GM12878 (cell line): ENCODE measurements around the gene CRYBG3.

Experiments
- CTCF ChIP-seq, 3 experiments: IDR thresholded peaks in 2 of 3; conservative IDR thresholded peaks in 1 of 3; 2 replicates each; pipeline ENCODE4 v1.5.1; 2011; ENCODE audit warnings: low read depth in 3 of 3, low read length in 3 of 3, mild to moderate bottlenecking in 3 of 3, control low read depth in 2 of 3, moderate library complexity in 2 of 3, inconsistent platforms in 1 of 3, mixed read lengths in 1 of 3; ENCODE audit not compliant: control insufficient read depth in 2 of 3, insufficient read depth in 1 of 3; ENCODE audit errors: extremely low read depth in 1 of 3
- E2F4 ChIP-seq: IDR thresholded peaks from 2 replicates; pipeline ENCODE4 v1.6.1; 2012; ENCODE audit warnings: low read depth, low read length, improper control_type of control experiment
- EP300 ChIP-seq, 2 experiments: fragments of 150-350 bp in 1 of 2; IDR thresholded peaks; 2 replicates each; pipeline ENCODE4 v1.6.1; 2011 to 2012; ENCODE audit warnings: low read depth in 2 of 2, low read length in 2 of 2, borderline replicate concordance in 1 of 2, improper control_type of control experiment in 1 of 2, inconsistent platforms in 1 of 2; ENCODE audit not compliant: control insufficient read depth in 1 of 2
- ETV6 ChIP-seq, 2 experiments: fragments of 450-650 bp in 1 of 2; IDR thresholded peaks in 1 of 2; conservative IDR thresholded peaks in 1 of 2; 2 replicates each; pipeline ENCODE4 v1.6.1; 2014; ENCODE audit warnings: antibody characterized with exemption in 1 of 2, borderline replicate concordance in 1 of 2, low read depth in 1 of 2, mild to moderate bottlenecking in 1 of 2, moderate library complexity in 1 of 2
- EZH2 ChIP-seq: IDR thresholded peaks from 2 replicates; pipeline ENCODE4 v1.6.1; 2012; ENCODE audit warnings: low read depth, mild to moderate bottlenecking, control low read depth, inconsistent platforms, low read length, borderline replicate concordance; ENCODE audit not compliant: control insufficient read depth
- GABPA ChIP-seq: IDR thresholded peaks from 2 replicates; pipeline ENCODE4 v1.6.1; 2014; ENCODE audit warnings: antibody characterized with exemption, low read depth, mild to moderate bottlenecking, inconsistent platforms
- JUNB ChIP-seq: IDR thresholded peaks from 2 replicates; pipeline ENCODE4 v1.6.1; 2016; ENCODE audit warnings: antibody characterized with exemption, mild to moderate bottlenecking
- KAT2A ChIP-seq: conservative IDR thresholded peaks from 2 replicates; pipeline ENCODE4 v1.6.1; 2011; ENCODE audit warnings: low read depth, low read length; ENCODE audit not compliant: control insufficient read depth
- POLR2A ChIP-seq: IDR thresholded peaks from 2 replicates; pipeline ENCODE4 v1.6.1; 2011; ENCODE audit warnings: low read depth, mild to moderate bottlenecking, low read length
- RCOR1 ChIP-seq: conservative IDR thresholded peaks from 2 replicates; pipeline ENCODE4 v1.6.1; 2012; ENCODE audit warnings: low read depth, low read length, improper control_type of control experiment
- SREBF1 ChIP-seq: IDR thresholded peaks from 2 replicates; pipeline ENCODE4 v1.6.1; 2012; ENCODE audit warnings: mild to moderate bottlenecking, low read length
- TARDBP ChIP-seq: IDR thresholded peaks from 2 replicates; pipeline ENCODE4 v1.6.1; 2016; ENCODE audit warnings: borderline replicate concordance

- no peak for TF ChIP-seq EZH2
- TF ChIP-seq JUNB = no peak
- no peak for TF ChIP-seq EP300 (IDR thresholded peaks at IDR 0.05; ENCODE audit: borderline replicate concordance in 1 of 2, control insufficient read depth in 1 of 2, low read depth in 2 of 2, low read length in 2 of 2)
- TF ChIP-seq ETV6 (conservative IDR thresholded peaks at IDR 0.05 in 1 of 2, IDR thresholded peaks at IDR 0.05 in 1 of 2; ENCODE audit: borderline replicate concordance in 1 of 2, low read depth in 1 of 2) = no peak
- TF ChIP-seq POLR2A = no peak
- no peak for TF ChIP-seq TARDBP
- no peak for TF ChIP-seq E2F4
- TF ChIP-seq GABPA = no peak
- TF ChIP-seq CTCF (IDR thresholded peaks at IDR 0.05 in 2 of 3, conservative IDR thresholded peaks at IDR 0.05 in 1 of 3; ENCODE audit: control insufficient read depth in 2 of 3, extremely low read depth in 1 of 3, insufficient read depth in 1 of 3, low read depth in 3 of 3, low read length in 3 of 3) = no peak
- TF ChIP-seq SREBF1 = no peak
- TF ChIP-seq KAT2A = no peak
- no peak for TF ChIP-seq RCOR1
These were observed 138.7 kb downstream of the CRYBG3 start for GRCh38 chr3:97960551-97960950.
